IMR-90 (cell line): Measurements from ENCODE around the gene HBM. TPM values are rescaled to one million over a fixed set of nuclear protein-coding genes. Genes with fewer than 3 reads are reported as not detected.
"Not testable (repeated sequence)": the region's sequence is repeated elsewhere in the genome, so short reads cannot be mapped to it uniquely, and the experiment has no call there.

Source experiments
- ATAC-seq: fragments of 200-7000 bp; cut with Tn5 transposase; 2 replicates; pipeline ENCODE4 v1.9.1; 2020; ENCODE audit warnings: low read depth, mild to moderate bottlenecking, moderate library complexity
- BruUV-seq: library from RNA; stranded (reverse); fragments of 400-500 nt; replicated peaks from 2 replicates; lab custom pipeline; 2021; lab: Mats Ljungman, UMichigan
- CTCF ChIA-PET: fragments of 300-600 bp; formaldehyde crosslinking; extraction: SDS; loops from one replicate; lab custom pipeline; 2021; ENCODE audit warnings: antibody characterized with exemption; lab: Yijun Ruan, JAX
- POLR2A ChIA-PET: fragments of 300-600 bp; sonication (Branson Sonifier 250); formaldehyde crosslinking; loops from one replicate; lab custom pipeline; 2022; ENCODE audit warnings: antibody characterized with exemption; ENCODE audit not compliant: unreplicated experiment; lab: Charles Lee
- DNase-seq: peaks from one replicate; pipeline ENCODE4 v3.0.0; 2013
- H2AFZ ChIP-seq: replicated peaks from 2 replicates; pipeline ENCODE3; 2013; ENCODE audit warnings: low read length, mild to moderate bottlenecking; ENCODE audit not compliant: poor library complexity
- H2AK5ac ChIP-seq: 2 replicates; pipeline ENCODE4 v1.6.1; 2013; ENCODE audit warnings: low read depth, low read length, inconsistent platforms
- H2AK9ac ChIP-seq: replicated peaks from 2 replicates; pipeline ENCODE3; 2013; ENCODE audit warnings: mild to moderate bottlenecking, low read depth, low read length, moderate library complexity; ENCODE audit not compliant: poor library complexity
- H2BK120ac ChIP-seq: 2 replicates; pipeline ENCODE4 v1.6.1; 2013; ENCODE audit warnings: low read depth, low read length, inconsistent platforms
- H2BK15ac ChIP-seq: 3 replicates; pipeline ENCODE4 v1.6.1; 2013; ENCODE audit warnings: low read depth, low read length, inconsistent platforms
- H2BK20ac ChIP-seq: 2 replicates; pipeline ENCODE4 v1.6.1; 2013; ENCODE audit warnings: low read depth, mild to moderate bottlenecking, inconsistent platforms, low read length, moderate library complexity
- H2BK5ac ChIP-seq: 2 replicates; pipeline ENCODE4 v1.6.1; 2013; ENCODE audit warnings: mild to moderate bottlenecking, low read depth, low read length, inconsistent platforms; ENCODE audit not compliant: poor library complexity, severe bottlenecking
- H3K14ac ChIP-seq: replicated peaks from 2 replicates; pipeline ENCODE4 v1.6.1; 2013; ENCODE audit warnings: low read depth, low read length, inconsistent platforms
- H3K18ac ChIP-seq: 2 replicates; pipeline ENCODE4 v1.6.1; 2013; ENCODE audit warnings: low read depth, low read length, control low read depth
- H3K23ac ChIP-seq: 2 replicates; pipeline ENCODE4 v1.6.1; 2013; ENCODE audit warnings: low read depth, low read length, inconsistent platforms
- H3K27ac ChIP-seq: 2 replicates; pipeline ENCODE4 v1.5.1; 2013; ENCODE audit warnings: mild to moderate bottlenecking, control low read depth, low read length; ENCODE audit not compliant: insufficient read depth
- H3K27me3 ChIP-seq: 2 replicates; pipeline ENCODE4 v1.6.1; 2013; ENCODE audit warnings: low read length; ENCODE audit not compliant: control insufficient read depth, insufficient read depth
- H3K36me3 ChIP-seq: 2 replicates; pipeline ENCODE4 v1.6.1; 2013; ENCODE audit warnings: low read length, mixed read lengths; ENCODE audit not compliant: control insufficient read depth, insufficient read depth
- H3K4ac ChIP-seq: 2 replicates; pipeline ENCODE4 v1.6.1; 2013; ENCODE audit warnings: low read depth, low read length, inconsistent platforms
- H3K4me1 ChIP-seq: 2 replicates; pipeline ENCODE4 v1.6.1; 2013; ENCODE audit warnings: low read length, mixed read lengths; ENCODE audit not compliant: control insufficient read depth, insufficient read depth
- H3K4me2 ChIP-seq: 2 replicates; pipeline ENCODE4 v1.6.1; 2013; ENCODE audit warnings: low read depth, mild to moderate bottlenecking, control low read depth, low read length, moderate library complexity
- H3K4me3 ChIP-seq: 2 replicates; pipeline ENCODE4 v1.5.1; 2013; ENCODE audit warnings: low read depth, mild to moderate bottlenecking, control low read depth, low read length, moderate library complexity; ENCODE audit not compliant: insufficient read depth
- H3K56ac ChIP-seq: 2 replicates; pipeline ENCODE4 v1.6.1; 2013; ENCODE audit warnings: low read length, inconsistent platforms; ENCODE audit not compliant: insufficient read depth; ENCODE audit errors: extremely low read depth
- H3K79me1 ChIP-seq, 2 experiments: 2 replicates each; pipeline ENCODE4 v1.6.1; 2013; ENCODE audit warnings: low read length in 2 of 2, inconsistent platforms in 1 of 2, low read depth in 1 of 2
- H3K9ac ChIP-seq: 2 replicates; pipeline ENCODE4 v1.6.1; 2013; ENCODE audit warnings: low read depth, low read length, control low read depth
- H3K9me1 ChIP-seq: 2 replicates; pipeline ENCODE4 v1.6.1; 2013; ENCODE audit warnings: low read length, inconsistent platforms; ENCODE audit not compliant: insufficient read depth
- H3K9me3 ChIP-seq: 2 replicates; pipeline ENCODE4 v1.6.1; 2013; ENCODE audit warnings: low read length; ENCODE audit not compliant: control insufficient read depth, insufficient read depth
- H4K20me1 ChIP-seq: 2 replicates; pipeline ENCODE4 v1.6.1; 2013; ENCODE audit warnings: low read length, inconsistent platforms; ENCODE audit not compliant: insufficient read depth
- H4K5ac ChIP-seq: 2 replicates; pipeline ENCODE4 v1.6.1; 2013; ENCODE audit warnings: mild to moderate bottlenecking, low read depth, low read length, control low read depth
- H4K8ac ChIP-seq, 2 experiments: 2 replicates each; pipeline ENCODE4 v1.6.1; 2013; ENCODE audit warnings: low read depth in 2 of 2, low read length in 2 of 2, control low read depth in 1 of 2, inconsistent platforms in 1 of 2
- H4K91ac ChIP-seq: 2 replicates; pipeline ENCODE4 v1.6.1; 2013; ENCODE audit warnings: low read depth, low read length, inconsistent platforms; ENCODE audit not compliant: insufficient read depth
- WGBS, 2 experiments: methylation state at CpG; one replicate each; pipeline versions ENCODE4 v1.1.5 to v1.1.7; 2013; ENCODE audit warnings: missing lambda C conversion rate in 2 of 2; ENCODE audit not compliant: insufficient read length in 1 of 2; ENCODE audit errors: extremely low coverage in 2 of 2; 5-methylcytosine and 5-hydroxymethylcytosine counted together
- dilution Hi-C: fragments of 300-500 bp; cut with HindIII; formaldehyde crosslinking; loops from one replicate; pipeline ENCODE4 v1.14.3; 2018; ENCODE audit warnings: low sequenced_read_pairs; ENCODE audit not compliant: unreplicated experiment
- in situ Hi-C: fragments of 300-500 bp; cut with MboI; formaldehyde crosslinking; loops from 3 replicates; pipeline ENCODE4 v1.14.3; 2019; ENCODE audit warnings: low sequenced_read_pairs, inconsistent platforms, mixed read lengths
- intact Hi-C: fragments of 100-400 bp; cut with micrococcal nuclease; formaldehyde crosslinking; loops from 2 replicates; pipeline ENCODE4 v1.10.0; 2022
- polyA plus RNA-seq, 3 experiments: library from polyadenylated mRNA; depleted of rRNA; stranded (reverse); fragments of >200 nt; gene quantifications; 2 replicates each; pipeline ENCODE4 v1.2.3, GENCODE V29; 2012; ENCODE audit warnings: low replicate concordance in 1 of 3
- total RNA-seq: library from RNA; depleted of rRNA; stranded (reverse); fragments of >200 nt; gene quantifications from 2 replicates; pipeline ENCODE4 v1.2.3, GENCODE V29; 2012

The HBM gene
- total and polyA plus RNA-seq, 2 of the 4 experiments (the other 2 are of a cell fraction), result not detected

GRCh38 chr16:176006-176405, 10.2 kb downstream of the HBM start:
- H3K27ac ChIP-seq, H3K36me3 ChIP-seq, H3K23ac ChIP-seq, H2BK20ac ChIP-seq, POLR2A ChIA-PET, dilution Hi-C loops, H3K9me1 ChIP-seq, H3K4me1 ChIP-seq, H2BK15ac ChIP-seq, H4K91ac ChIP-seq, H3K14ac ChIP-seq, H2AK5ac ChIP-seq, H3K4me2 ChIP-seq, H2BK120ac ChIP-seq, H3K18ac ChIP-seq, H3K56ac ChIP-seq, H3K9ac ChIP-seq, DNase-seq, H2AK9ac ChIP-seq, H3K9me3 ChIP-seq, BruUV-seq, H2AFZ ChIP-seq, in situ Hi-C loops, H3K4ac ChIP-seq, H4K8ac ChIP-seq, intact Hi-C loops, H3K79me1 ChIP-seq, CTCF ChIA-PET, H2BK5ac ChIP-seq, H4K5ac ChIP-seq, H3K4me3 ChIP-seq: not testable (repeated sequence)
- Histone ChIP-seq H4K20me1 (peaks cover 11% of the 10 kb centered on the region; the same call in 1 of the 2 replicates), H3K27me3 (peaks cover 44% of the 10 kb centered on the region)
- peak; percentile 2; the same call in 1 of the 2 replicates for ATAC-seq
- no CpG with 5 or more reads among the region's 39 CpGs for WGBS, 2 experiments

DNA sequence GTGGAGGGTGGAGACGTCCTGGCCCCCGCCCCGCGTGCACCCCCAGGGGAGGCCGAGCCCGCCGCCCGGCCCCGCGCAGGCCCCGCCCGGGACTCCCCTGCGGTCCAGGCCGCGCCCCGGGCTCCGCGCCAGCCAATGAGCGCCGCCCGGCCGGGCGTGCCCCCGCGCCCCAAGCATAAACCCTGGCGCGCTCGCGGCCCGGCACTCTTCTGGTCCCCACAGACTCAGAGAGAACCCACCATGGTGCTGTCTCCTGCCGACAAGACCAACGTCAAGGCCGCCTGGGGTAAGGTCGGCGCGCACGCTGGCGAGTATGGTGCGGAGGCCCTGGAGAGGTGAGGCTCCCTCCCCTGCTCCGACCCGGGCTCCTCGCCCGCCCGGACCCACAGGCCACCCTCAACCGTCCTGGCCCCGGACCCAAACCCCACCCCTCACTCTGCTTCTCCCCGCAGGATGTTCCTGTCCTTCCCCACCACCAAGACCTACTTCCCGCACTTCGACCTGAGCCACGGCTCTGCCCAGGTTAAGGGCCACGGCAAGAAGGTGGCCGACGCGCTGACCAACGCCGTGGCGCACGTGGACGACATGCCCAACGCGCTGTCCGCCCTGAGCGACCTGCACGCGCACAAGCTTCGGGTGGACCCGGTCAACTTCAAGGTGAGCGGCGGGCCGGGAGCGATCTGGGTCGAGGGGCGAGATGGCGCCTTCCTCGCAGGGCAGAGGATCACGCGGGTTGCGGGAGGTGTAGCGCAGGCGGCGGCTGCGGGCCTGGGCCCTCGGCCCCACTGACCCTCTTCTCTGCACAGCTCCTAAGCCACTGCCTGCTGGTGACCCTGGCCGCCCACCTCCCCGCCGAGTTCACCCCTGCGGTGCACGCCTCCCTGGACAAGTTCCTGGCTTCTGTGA, 11.0 kb downstream of the HBM start, which contains the start of gene HBA1:
TSS of gene HBA1 (plus strand) at position 204 of the 906 bp plus-strand sequence. CDS start at position 241, 37 bp downstream.
- ATAC-seq, result 0 out of 2 replicates have a peak, but pooled peaks have one; percentile 3
- H3K4me3 ChIP-seq, BruUV-seq, H2BK5ac ChIP-seq, H3K56ac ChIP-seq, H2AK5ac ChIP-seq, H3K23ac ChIP-seq, H3K36me3 ChIP-seq, intact Hi-C loops, H3K4me1 ChIP-seq, H3K14ac ChIP-seq, H3K18ac ChIP-seq, POLR2A ChIA-PET, H3K79me1 ChIP-seq, H2BK120ac ChIP-seq, H3K9ac ChIP-seq, H3K27ac ChIP-seq, dilution Hi-C loops, H4K5ac ChIP-seq, H2BK15ac ChIP-seq, H2BK20ac ChIP-seq, H4K8ac ChIP-seq, DNase-seq, H3K9me3 ChIP-seq, in situ Hi-C loops, H3K4me2 ChIP-seq, H3K9me1 ChIP-seq, CTCF ChIA-PET, H4K91ac ChIP-seq, H2AK9ac ChIP-seq, H2AFZ ChIP-seq, H3K4ac ChIP-seq: not testable (repeated sequence)
- WGBS, 2 experiments, result 2% methylated on average over 7 of the region's 88 CpGs; no CpG with 5 or more reads in 1 of the 2 experiments
- Histone ChIP-seq H4K20me1 (peaks cover 16% of the 10 kb centered on the region), H3K27me3 (peaks cover 41% of the 10 kb centered on the region)
